Measurements from ENCODE around the gene CGB3.
"Not testable (repeated sequence)": the region's sequence is repeated elsewhere in the genome, so short reads cannot be mapped to it uniquely, and the experiment has no call there.

The CGB3 gene

GRCh38 chr19:49038111-49038510, 14.0 kb upstream of the CGB3 start:
- not testable (repeated sequence) for H3K4me3 ChIP-seq (ENCODE audit: severe bottlenecking); DNase-seq (ENCODE audit: low spot score); ATAC-seq (ENCODE audit: low read depth); H3K27me3 ChIP-seq (ENCODE audit: insufficient read depth, poor library complexity, severe bottlenecking); H3K9me3 ChIP-seq (ENCODE audit: severe bottlenecking); H3K36me3 ChIP-seq (ENCODE audit: low read depth); H3K4me1 ChIP-seq (ENCODE audit: insufficient read depth, poor library complexity, severe bottlenecking)
- peak overlapping the region; percentile 26 for H3K27ac ChIP-seq (ENCODE audit: poor library complexity, severe bottlenecking)

- not testable (repeated sequence) for DNase-seq (ENCODE audit: low spot score); H3K27ac ChIP-seq (ENCODE audit: poor library complexity, severe bottlenecking); H3K27me3 ChIP-seq (ENCODE audit: insufficient read depth, poor library complexity, severe bottlenecking); H3K4me3 ChIP-seq (ENCODE audit: severe bottlenecking); H3K9me3 ChIP-seq (ENCODE audit: severe bottlenecking); ATAC-seq (ENCODE audit: low read depth); H3K36me3 ChIP-seq (ENCODE audit: low read depth); H3K4me1 ChIP-seq (ENCODE audit: insufficient read depth, poor library complexity, severe bottlenecking)
- TF ChIP-seq CTCF (IDR thresholded peaks at IDR 0.05; ENCODE audit: poor library complexity, severe bottlenecking) = peak; percentile 35
Measured at GRCh38 chr19:49036815-49037214, 12.7 kb upstream of the CGB3 start, which contains the start of gene CGB1. TSS of gene CGB1 (minus strand) at chr19:49036895. CDS start at chr19:49036711, 184 bp downstream.

GRCh38 chr19:49031642-49032301, 7.6 kb upstream of the CGB3 start, which contains the start of gene CGB2:
TSS of gene CGB2 (plus strand) at chr19:49031890. CDS start at chr19:49032096, 206 bp downstream.
- ATAC-seq (ENCODE audit: low read depth); H3K9me3 ChIP-seq (ENCODE audit: severe bottlenecking); H3K27ac ChIP-seq (ENCODE audit: poor library complexity, severe bottlenecking); H3K4me1 ChIP-seq (ENCODE audit: insufficient read depth, poor library complexity, severe bottlenecking); H3K36me3 ChIP-seq (ENCODE audit: low read depth); H3K27me3 ChIP-seq (ENCODE audit: insufficient read depth, poor library complexity, severe bottlenecking); H3K4me3 ChIP-seq (ENCODE audit: severe bottlenecking); DNase-seq (ENCODE audit: low spot score): not testable (repeated sequence)
- peak; percentile 52 for TF ChIP-seq CTCF (IDR thresholded peaks at IDR 0.05; ENCODE audit: poor library complexity, severe bottlenecking)

GRCh38 chr19:49030323-49030722, 6.2 kb upstream of the CGB3 start:
- H3K4me1 ChIP-seq (ENCODE audit: insufficient read depth, poor library complexity, severe bottlenecking); H3K9me3 ChIP-seq (ENCODE audit: severe bottlenecking); DNase-seq (ENCODE audit: low spot score); H3K27me3 ChIP-seq (ENCODE audit: insufficient read depth, poor library complexity, severe bottlenecking); H3K27ac ChIP-seq (ENCODE audit: poor library complexity, severe bottlenecking); ATAC-seq (ENCODE audit: low read depth); H3K36me3 ChIP-seq (ENCODE audit: low read depth); H3K4me3 ChIP-seq (ENCODE audit: severe bottlenecking): not testable (repeated sequence)

- not testable (repeated sequence) for H3K4me3 ChIP-seq (ENCODE audit: severe bottlenecking); DNase-seq (ENCODE audit: low spot score); H3K9me3 ChIP-seq (ENCODE audit: severe bottlenecking); H3K36me3 ChIP-seq (ENCODE audit: low read depth); H3K27me3 ChIP-seq (ENCODE audit: insufficient read depth, poor library complexity, severe bottlenecking); H3K4me1 ChIP-seq (ENCODE audit: insufficient read depth, poor library complexity, severe bottlenecking); H3K27ac ChIP-seq (ENCODE audit: poor library complexity, severe bottlenecking)
- peak; percentile 36; the same call in 1 of the 3 replicates for ATAC-seq (ENCODE audit: low read depth)
Measured at GRCh38 chr19:49029749-49030148, 5.6 kb upstream of the CGB3 start.

GRCh38 chr19:49028686-49029085, 4.6 kb upstream of the CGB3 start:
- not testable (repeated sequence) for H3K4me1 ChIP-seq (ENCODE audit: insufficient read depth, poor library complexity, severe bottlenecking); H3K36me3 ChIP-seq (ENCODE audit: low read depth); DNase-seq (ENCODE audit: low spot score); H3K4me3 ChIP-seq (ENCODE audit: severe bottlenecking); ATAC-seq (ENCODE audit: low read depth); H3K9me3 ChIP-seq (ENCODE audit: severe bottlenecking); H3K27ac ChIP-seq (ENCODE audit: poor library complexity, severe bottlenecking); H3K27me3 ChIP-seq (ENCODE audit: insufficient read depth, poor library complexity, severe bottlenecking)

- ATAC-seq (ENCODE audit: low read depth) = peak; percentile 40; the same call in 1 of the 3 replicates
- not testable (repeated sequence) for DNase-seq (ENCODE audit: low spot score); H3K4me1 ChIP-seq (ENCODE audit: insufficient read depth, poor library complexity, severe bottlenecking)
Measured at GRCh38 chr19:49025599-49025998, 1.5 kb upstream of the CGB3 start.

GRCh38 chr19:49025088-49025487, 955 bp upstream of the CGB3 start:
- not testable (repeated sequence) for H3K36me3 ChIP-seq (ENCODE audit: low read depth); DNase-seq (ENCODE audit: low spot score); H3K27me3 ChIP-seq (ENCODE audit: insufficient read depth, poor library complexity, severe bottlenecking); H3K4me3 ChIP-seq (ENCODE audit: severe bottlenecking); H3K4me1 ChIP-seq (ENCODE audit: insufficient read depth, poor library complexity, severe bottlenecking); H3K9me3 ChIP-seq (ENCODE audit: severe bottlenecking); H3K27ac ChIP-seq (ENCODE audit: poor library complexity, severe bottlenecking); ATAC-seq (ENCODE audit: low read depth)

More at GRCh38 chr19:49025599-49025998, 1.5 kb upstream of the CGB3 start:
- not testable (repeated sequence) for H3K27ac ChIP-seq (ENCODE audit: poor library complexity, severe bottlenecking); H3K36me3 ChIP-seq (ENCODE audit: low read depth); H3K9me3 ChIP-seq (ENCODE audit: severe bottlenecking); H3K27me3 ChIP-seq (ENCODE audit: insufficient read depth, poor library complexity, severe bottlenecking); H3K4me3 ChIP-seq (ENCODE audit: severe bottlenecking)

All from RWPE2 (cell line).